GM19035 (cell line): Measurements from ENCODE around the gene RERE.
"Not testable (repeated sequence)": the region's sequence is repeated elsewhere in the genome, so short reads cannot be mapped to it uniquely, and the experiment has no call there.

Experiments
- ATAC-seq: cut with Tn5 transposase; IDR thresholded peaks from one replicate; pipeline ENCODE4 v1.9.1; 2021; ENCODE audit not compliant: unreplicated experiment

The RERE gene

DNA sequence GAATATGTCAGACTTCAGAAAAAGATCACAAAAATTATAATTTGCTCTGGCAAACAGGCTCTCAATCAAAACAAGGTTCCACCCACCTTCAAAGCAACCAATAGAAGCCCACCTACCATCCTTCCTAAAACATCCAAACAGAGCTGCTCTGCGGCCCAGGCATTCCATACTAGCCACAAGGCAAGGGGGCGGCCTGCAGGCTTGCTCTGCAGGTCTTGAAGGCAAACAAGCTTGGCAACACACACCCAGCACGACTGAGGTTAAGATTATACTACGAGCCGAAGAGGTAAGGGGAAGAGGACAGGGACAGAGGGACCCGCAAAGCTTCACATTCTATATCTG is 292.3 kb downstream of the RERE start:
- no peak for ATAC-seq

DNA sequence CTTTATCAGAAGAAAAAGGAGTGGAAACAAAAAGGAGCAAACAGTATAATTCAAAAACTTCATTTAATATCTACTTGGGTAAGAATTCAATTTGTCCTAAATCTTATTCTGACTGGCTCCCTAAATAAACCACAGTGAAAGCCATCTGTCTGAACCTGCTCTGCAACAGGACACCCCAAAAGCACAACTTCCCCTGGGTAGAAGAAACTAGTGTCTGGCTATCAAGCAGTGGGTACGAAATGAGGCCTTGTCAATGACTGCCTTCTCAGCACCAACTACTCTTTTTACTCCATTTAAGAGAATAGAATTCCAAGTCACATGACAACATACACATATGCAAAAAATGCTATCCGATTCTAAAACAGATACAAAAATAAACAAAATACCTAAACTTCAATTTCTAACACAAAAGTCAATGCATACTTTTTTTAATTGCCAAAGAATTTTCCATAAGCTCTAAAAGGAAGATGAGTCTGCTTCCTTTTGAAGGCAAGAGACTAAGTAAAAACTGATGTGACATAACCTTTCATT is 292.7 kb downstream of the RERE start:
- no peak for ATAC-seq

DNA sequence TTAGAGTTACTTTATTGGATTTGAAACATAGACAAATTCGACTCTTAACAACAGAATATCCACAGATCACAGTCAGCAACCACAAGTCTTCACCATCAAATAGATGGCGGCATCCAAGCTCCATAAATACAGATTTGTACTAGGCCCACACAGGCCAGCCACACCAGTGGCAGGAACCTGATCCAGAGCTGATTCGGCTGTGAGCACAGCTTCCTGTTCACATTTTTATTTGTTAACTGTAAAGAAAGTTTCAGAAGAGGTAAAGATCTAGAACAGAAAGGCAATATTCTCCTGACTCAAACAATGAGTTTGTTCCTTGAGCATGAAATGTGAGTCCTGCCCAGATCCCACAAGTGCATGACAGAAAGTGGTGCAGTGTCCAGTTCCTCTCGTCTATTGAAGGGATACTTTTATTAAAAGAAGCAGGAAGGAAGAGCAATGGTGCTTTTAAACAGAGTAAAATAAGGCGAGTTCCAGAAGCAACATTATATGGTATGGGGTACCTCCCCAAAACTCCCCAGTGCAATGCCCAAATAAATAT is 293.7 kb downstream of the RERE start:
- ATAC-seq, result no peak

DNA sequence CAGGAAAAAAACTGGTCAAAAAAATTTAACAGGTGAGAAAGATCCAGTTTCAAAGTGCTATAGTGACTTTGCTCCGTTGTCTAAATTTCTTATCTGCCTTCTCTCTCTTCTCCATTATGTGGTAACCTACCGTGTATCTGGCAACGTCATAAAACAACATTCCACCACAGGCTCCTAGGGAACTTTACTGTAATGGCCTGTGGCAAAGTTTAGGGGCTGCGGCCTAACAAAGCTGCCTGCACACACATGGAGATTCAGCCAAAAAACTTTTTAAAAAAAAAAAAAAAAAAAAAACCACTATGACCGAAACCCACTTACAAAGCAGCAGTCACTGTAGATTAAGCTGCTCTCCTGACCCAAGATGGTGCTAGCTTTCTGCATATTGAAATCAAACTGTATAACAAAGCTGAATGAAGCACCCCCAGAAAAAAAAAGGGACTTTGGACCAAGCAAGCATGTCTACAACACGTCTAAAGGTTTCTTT is 296.9 kb downstream of the RERE start:
- no peak for ATAC-seq

DNA sequence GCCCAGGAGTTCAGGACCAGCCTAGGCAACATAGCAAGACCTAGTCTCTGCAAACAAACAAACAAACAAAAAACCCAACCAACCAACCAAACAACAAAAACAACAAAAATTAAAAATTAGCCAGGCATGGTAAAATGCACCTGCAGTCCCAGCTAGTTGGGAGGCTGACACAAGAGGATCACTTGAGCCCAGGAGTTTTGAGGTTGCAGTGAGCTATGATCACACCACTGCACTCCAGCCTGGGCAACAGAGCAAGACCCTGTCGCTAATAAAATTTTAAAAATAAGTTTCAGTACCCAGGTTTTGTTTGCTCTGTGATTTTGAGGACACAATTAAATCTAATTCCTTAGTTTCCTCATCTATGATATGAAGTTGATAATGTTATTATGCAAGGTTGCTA is 298.3 kb downstream of the RERE start:
- no peak for ATAC-seq

DNA sequence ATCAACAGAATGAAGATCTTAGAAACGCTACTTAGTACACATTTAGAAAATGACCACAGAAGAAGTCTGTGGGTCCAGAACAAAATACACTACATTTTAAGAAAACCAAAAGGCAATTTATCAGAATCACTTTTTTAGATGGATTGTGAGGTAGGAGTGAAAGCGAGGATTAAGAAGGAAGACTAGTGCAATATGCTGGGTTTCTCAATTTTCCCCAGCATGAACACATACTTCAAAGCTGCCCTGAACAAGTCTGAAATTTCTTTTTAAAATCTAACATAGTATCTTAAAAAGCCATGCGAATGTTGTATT is 299.0 kb downstream of the RERE start:
- no peak for ATAC-seq

DNA sequence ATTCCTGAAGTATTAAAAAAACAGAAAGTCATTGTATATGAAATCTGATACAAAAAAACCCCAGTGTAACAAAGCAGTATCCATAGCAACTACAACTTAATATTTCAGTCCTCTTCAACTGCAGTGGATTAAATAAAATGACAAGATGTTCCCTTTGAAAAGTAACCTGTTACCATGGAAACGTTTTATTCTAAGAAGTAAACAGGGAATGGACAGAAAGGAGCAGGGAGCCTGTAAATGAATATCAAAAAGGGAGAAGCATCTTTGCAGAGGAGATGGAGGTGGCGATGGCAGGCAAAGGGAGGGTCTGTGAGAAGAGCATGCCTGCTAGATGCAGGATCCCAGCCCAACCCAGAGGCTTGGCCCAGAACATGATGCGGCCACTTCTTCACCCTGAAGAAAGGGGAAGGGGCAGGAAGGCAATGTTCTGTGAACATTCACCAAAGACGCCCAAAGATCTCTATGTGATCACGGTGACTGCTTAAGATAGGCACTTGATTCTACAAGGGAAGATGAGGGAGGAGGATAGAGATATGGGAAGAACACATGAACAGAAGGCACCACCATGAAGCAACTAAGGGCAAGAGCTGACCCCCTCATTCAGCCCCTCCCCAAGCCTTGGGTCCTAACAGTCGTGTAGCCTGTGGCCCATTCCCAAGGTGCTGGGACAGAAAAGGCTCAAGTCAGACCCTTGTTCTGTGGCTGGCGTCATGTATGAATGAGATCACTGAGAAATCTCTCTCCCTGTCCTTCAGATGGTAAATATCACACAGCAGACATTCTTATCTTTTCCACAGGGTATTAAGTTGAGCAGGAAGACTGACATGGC is 299.6 kb downstream of the RERE start:
- no peak for ATAC-seq

DNA sequence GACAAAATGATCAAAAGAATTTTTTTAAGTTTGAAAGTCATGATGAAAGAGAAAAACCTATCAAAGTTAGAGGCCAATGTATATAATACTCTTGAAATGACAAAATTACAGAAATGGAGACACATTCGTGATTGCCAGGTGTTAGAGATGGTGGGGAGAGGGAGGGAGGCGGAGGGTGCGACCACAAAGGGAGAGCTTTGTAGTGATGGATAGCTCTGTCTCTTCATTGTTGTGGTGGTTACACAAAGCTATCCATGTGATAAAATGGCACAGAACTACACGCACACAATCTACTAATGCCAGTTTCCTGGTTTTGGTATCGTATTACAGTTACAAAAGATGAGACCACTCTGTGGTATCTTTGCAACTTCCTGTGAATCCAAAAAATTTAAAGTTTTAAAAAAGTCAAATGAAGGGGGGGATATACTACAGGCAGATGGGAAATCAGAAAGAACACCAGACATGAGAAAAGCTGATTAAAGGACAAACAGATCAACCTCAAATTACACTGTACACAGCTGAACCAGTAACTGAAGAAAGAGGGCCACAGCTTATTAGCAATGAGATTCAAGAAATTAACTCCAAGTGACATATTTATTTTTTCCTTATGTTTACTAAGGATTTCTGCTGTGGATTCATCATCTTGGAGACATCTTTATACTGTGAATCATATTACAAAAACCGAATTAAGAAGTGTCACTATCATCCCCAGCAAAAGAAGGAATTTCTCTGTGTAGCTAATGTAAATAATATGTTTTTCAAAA is 300.5 kb downstream of the RERE start:
- no peak for ATAC-seq

DNA sequence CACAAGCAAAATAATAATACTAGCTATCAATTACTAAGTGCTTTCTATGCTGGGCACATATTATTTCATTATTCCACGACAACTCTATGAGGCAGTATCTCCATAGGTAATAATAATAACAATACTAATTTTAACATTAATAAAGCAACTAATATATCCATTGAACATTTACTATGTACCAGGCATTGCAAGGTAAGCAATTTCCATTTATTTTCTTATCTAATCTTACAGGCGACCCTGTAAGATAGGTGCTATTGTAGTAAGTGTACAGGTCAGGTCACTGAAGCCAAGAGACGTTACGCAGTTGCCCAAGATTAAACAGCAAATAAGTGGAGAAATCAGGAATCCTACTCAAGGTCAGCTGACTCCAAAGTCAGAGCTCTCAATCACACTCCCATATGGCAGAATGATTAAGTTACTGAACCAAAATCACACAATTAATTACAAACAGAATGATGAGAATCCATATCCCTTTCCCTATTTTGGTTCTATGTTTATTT is 301.1 kb downstream of the RERE start:
- no peak for ATAC-seq

DNA sequence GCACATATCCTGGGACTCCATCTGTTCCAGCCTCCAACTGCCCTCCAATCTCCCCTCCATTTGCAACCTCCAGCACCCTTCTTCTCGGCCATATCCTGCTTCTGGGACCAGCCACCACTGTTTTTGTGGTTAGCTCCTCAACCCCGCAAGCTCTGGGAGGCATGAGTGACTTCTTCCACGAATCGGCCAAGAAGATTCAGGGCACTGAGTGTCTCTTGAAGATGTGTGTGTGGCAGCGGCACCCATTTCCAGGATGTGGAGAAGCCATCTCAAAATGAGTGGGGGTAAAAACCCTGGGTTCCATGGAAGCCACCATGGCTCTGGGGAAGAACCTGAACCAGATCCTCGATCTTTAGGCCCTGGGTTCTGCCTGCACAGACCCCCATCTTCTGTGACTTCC is 304.9 kb downstream of the RERE start:
- ATAC-seq, result no peak

DNA sequence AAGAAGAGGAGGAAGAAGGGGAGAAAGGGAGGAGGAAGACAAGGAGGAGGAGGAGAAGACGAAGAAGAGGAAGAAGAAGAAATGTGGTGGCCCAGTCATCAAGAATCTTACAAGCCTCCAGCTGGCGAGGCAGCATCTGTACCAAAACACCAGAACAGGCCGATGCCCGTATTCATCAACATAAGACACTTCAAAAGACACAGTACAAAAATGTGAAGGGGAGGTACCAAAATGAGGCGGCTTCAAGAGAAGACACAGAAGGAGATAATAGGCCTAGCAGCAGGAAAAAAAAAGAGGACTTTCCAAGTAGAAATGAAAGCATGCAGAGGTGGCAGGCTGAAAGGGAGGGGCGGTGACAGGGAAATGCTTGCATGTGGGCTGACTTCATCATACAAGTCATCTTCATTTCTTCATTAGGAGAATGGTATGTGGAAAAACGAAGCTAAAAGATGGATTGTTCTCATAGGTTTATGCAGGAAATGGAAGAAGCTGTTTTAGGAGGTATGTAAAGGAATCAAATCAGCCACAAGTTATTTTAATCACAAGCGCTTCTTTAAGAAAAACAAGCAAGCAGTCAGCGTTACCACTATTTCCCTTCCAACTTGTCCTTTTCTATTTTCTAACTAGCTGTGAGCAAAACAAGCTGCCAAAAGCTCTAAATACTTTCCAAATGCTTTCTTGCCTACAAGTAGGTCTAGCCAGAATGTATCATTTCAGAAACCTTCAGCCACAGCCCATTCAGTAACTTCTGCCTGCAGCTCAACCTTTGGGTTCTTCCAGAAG is 307.2 kb downstream of the RERE start:
- ATAC-seq, result no peak

DNA sequence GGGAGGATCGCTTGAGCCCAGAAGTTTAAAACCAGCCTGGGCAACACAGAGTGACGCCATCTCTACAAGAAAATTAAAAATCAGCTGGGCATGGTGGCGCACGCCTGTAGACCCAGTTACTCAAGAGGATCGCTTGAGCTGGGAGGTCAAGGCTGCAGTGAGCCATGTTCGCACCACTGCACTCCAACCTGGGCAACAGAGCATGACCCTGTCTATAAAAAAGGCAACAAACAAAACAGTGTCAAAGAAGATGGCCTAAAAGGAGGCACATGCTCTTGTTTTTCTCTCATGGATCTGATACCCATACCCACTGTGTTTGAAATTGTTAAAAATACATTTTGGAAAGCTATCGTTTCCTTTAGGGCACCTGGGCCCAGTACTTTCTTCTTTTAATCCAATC is 307.9 kb downstream of the RERE start:
- ATAC-seq, result no peak

DNA sequence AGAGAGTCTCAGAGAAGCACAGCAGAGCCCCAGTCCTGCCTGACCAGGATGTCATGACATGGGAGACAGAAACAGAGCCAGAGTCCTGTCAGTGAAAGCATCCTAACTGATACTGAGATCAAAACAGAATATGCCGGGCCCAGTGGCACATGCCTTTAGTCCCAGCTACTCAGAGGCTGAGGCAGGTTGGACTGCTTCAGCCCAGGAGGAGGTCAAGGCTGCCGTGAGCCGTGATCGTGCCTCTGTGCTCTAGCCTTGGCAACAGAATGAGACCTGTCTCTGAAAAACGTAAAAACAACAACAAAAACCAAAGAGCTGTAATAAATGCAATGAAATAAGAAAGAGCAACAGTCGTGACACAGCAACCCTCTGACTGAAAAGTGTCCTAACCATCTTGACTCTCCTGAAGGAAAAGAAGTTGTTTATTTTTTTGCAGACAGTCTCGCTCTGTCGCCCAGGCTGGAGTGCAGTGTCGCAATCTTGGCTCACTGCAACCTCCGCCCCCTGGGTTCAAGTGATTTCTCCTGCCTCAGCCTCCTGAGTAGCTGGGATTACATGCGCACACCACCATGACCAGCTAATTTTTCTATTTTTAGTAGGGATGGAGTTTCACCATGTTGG is 310.3 kb downstream of the RERE start:
- no peak for ATAC-seq

DNA sequence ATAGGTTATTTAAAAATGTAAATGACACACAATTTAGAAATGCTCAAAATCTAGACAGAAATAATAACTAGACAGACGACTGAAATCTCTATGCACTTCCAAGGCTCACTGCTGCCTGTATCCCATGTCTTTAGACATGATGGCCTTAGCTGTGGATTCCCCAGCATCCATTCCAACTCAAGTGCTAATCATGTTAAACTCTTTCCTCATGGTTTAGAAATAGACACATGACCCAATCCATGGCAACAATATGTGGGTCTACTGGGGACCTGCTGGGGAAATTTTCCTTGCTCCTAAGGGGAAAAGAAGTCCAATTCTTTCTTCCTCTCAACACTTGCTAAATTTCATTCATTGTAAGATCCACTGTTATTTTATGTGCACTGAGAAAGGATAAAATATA is 311.0 kb downstream of the RERE start:
- no peak for ATAC-seq

DNA sequence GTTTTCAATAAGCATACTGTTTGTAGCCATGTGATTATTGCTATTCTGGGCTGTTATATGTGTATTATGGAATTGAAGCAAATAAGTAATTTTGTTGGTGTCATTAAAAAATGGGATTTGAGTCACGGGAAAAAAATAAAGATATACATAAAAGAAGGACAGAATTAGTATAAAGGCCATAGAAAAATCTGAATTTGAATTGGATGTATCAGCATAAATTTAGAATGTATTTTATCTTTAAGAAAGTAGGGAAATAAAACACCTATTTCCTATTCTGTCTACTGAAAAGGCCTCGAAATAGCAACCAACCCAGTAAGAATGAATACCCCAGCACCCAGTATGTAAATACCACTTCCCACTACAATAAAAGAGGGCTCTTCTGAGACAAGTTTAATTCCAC is 313.6 kb downstream of the RERE start:
- ATAC-seq, result no peak

DNA sequence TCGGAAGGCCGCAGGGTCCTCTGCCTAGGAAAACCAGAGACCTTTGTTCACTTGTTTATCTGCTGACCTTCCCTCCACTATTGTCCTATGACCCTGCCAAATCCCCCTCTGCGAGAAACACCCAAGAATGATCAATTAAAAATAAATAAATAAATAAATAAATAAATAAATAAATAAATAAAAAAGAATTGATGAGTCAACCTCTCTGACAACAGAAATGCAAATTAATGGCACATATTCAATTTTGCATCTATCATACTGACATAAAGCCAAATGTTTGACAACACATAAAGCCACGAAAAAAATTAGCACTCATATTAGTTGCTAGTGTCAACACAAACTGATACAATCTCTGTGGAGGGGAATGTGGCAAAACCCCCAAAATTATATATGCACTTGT is 314.5 kb downstream of the RERE start:
- not testable (repeated sequence) for ATAC-seq

DNA sequence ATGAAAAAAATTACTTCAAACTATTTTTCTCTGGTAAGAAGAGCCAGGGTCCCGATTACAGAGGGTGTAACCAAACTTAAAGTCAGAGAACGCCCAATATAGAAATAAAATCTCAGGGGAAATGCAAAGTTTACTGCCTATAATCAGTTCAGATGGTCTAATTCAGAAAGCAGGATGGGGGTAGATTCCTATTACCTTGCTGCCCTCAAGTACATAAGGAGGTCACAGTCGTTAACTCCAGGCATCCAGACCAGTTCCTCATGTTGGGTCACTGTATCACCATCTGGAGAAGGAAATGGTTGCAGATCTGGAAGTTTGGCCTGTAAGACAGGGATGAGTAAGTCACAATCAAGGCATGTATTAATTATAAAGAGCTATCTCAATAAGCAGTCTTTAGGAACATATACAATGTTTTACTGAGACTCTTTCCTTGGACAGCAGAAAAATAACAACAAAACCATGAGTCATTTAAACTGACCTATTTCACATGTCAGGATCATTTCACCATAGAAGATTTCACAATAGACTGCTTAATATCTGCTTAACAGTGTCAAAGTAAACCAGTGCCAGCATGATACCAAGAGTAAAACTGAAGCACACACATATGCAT is 320.1 kb downstream of the RERE start:
- no peak for ATAC-seq

DNA sequence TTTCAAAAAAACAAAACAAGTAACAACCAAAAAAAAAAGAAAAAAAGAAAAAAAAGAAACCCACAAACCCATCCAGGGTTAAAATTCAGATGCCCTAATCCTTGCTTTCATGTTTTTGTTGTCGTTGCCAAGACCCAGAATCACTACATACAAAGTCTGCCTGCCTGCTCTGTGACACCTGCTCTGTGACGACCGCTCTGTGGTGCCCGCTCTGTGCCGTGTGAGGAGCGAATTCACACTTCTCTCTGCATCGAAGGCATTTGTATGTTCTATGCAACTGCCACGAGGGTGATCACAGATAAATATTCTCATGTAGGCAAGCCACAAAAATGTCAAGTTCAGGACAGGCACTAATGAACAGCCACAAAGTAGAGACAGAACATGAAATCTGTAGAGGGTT is 321.0 kb downstream of the RERE start:
- ATAC-seq, result peak; percentile 45

DNA sequence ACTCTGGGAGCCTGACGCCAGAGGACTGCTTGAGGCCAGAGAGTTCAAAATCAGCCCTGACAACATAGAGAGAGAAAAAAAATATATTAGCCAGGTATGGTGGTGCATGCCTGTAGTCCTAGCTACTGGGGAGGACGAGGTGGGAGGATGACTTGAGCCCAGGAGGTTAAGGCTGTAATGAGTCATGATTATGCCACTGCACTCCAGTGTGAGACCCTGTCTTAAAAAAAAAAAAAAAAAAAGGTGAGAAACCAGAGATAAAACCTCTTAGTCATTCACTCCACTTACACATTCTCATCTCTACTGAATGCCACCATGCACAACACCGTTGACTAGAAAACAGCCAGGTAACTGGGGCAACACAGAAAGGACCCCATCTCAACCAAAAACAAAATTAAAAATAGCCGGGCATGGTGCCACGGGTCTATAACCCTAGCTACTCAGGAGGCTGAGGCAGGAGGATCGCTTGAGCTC is 321.5 kb downstream of the RERE start:
- no peak for ATAC-seq

DNA sequence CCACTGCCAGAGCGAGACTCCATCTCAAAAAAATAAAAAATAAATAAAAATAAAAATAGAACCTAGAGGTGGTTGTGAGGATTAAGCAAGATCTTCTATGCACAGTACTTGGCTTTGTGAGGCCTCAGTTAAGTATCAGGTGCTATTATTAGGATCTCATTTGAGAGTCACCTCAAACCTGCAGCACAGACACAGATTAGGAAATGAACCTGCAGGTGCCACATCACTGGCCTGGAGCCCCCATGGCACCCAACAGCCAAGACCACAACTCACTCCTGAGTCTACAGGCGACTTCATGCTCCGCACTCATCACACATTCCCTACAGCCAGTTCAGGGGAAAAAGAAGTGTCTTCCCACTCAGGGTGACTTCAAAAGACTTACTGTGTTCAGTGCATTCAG is 322.8 kb downstream of the RERE start:
- ATAC-seq, result no peak
